ENCODE results near the gene HNRNPLL.

- no peak for TF ChIP-seq CTCF (conservative IDR thresholded peaks at IDR 0.05; ENCODE audit: low read depth in 2 of 2)
- TF ChIP-seq EZH2 (IDR thresholded peaks at IDR 0.05; ENCODE audit: low read depth, unreplicated experiment): no peak
- TF ChIP-seq CREB1 (CRISPR knock-in tag; IDR thresholded peaks at IDR 0.05; ENCODE audit: low read depth): no peak
- no peak for TF ChIP-seq REST (IDR thresholded peaks at IDR 0.05; ENCODE audit: unreplicated experiment)
- TF ChIP-seq POLR2AphosphoS5 (IDR thresholded peaks at IDR 0.05; ENCODE audit: low read depth): peak; percentile 12; the same call in 1 of the 2 replicates
- TF ChIP-seq EZH2phosphoT487 (IDR thresholded peaks at IDR 0.05; ENCODE audit: unreplicated experiment): no peak
- no peak for TF ChIP-seq ETS1 (IDR thresholded peaks at IDR 0.05)
- TF ChIP-seq JUNB (IDR thresholded peaks at IDR 0.05; ENCODE audit: unreplicated experiment): no peak
- no peak for TF ChIP-seq NANOG (IDR thresholded peaks at IDR 0.05; ENCODE audit: borderline replicate concordance)
- no peak for TF ChIP-seq ZNF462 (CRISPR knock-in tag; IDR thresholded peaks at IDR 0.05)
- TF ChIP-seq STAT1 (IDR thresholded peaks at IDR 0.05; ENCODE audit: unreplicated experiment): no peak
Observed at GRCh38 chr2:38601463-38602135, 1.1 kb downstream of the HNRNPLL start.
